ENCODE measurements around the gene MACF1.

DNA sequence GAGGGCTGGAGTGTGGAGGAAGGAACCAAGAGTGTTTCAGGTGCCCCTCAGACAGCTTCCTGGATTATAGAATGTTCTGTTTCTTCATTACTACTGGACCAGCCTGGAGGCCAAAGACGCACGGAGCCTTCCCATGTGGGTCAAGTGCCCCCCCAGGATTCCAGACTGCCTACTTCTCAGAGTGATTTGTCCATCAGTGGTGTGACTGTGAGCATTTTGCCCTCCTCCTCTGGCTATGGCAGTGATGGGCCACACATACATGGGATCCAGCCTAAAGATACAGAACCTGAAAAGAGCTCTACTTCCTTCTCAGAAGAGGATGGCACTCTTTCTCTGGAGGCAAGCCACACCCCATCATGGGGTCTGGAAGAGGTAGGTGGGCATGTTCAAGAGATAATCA lies 64.9 kb downstream of the MACF1 start:
- TF ChIP-seq, protein P1, sequence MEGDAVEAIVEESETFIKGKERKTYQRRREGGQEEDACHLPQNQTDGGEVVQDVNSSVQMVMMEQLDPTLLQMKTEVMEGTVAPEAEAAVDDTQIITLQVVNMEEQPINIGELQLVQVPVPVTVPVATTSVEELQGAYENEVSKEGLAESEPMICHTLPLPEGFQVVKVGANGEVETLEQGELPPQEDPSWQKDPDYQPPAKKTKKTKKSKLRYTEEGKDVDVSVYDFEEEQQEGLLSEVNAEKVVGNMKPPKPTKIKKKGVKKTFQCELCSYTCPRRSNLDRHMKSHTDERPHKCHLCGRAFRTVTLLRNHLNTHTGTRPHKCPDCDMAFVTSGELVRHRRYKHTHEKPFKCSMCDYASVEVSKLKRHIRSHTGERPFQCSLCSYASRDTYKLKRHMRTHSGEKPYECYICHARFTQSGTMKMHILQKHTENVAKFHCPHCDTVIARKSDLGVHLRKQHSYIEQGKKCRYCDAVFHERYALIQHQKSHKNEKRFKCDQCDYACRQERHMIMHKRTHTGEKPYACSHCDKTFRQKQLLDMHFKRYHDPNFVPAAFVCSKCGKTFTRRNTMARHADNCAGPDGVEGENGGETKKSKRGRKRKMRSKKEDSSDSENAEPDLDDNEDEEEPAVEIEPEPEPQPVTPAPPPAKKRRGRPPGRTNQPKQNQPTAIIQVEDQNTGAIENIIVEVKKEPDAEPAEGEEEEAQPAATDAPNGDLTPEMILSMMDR (IDR thresholded peaks at IDR 0.05 in 4 of 5, conservative IDR thresholded peaks at IDR 0.05 in 1 of 5) = no peak
- TF ChIP-seq POLR2A (IDR thresholded peaks at IDR 0.05) = no peak

Data from gastrocnemius medialis (tissue), 4 donors.